ENCODE data around the gene ESPN.
"Not testable (repeated sequence)": the region's sequence is repeated elsewhere in the genome, so short reads cannot be mapped to it uniquely, and the experiment has no call there.

ESPN gene

GRCh38 chr1:6486433-6487011, 61.9 kb downstream of the ESPN start:
- DNase-seq: peak; percentile 95

- DNase-seq: no peak
These were observed 63.4 kb downstream of the ESPN start for GRCh38 chr1:6487804-6488484.

GRCh38 chr1:6488602-6489382, 64.2 kb downstream of the ESPN start:
- no peak for DNase-seq

GRCh38 chr1:6489383-6489765, 64.8 kb downstream of the ESPN start:
- DNase-seq: no peak

GRCh38 chr1:6489799-6490180, 65.2 kb downstream of the ESPN start:
- DNase-seq: peak; percentile 89

- peak; percentile 84 for DNase-seq
These were observed 65.9 kb downstream of the ESPN start for GRCh38 chr1:6490181-6491080.

GRCh38 chr1:6491081-6491449, 66.5 kb downstream of the ESPN start:
- DNase-seq: no peak

GRCh38 chr1:6491480-6491962, 66.9 kb downstream of the ESPN start, which contains the start of gene PLEKHG5:
PLEKHG5 (minus strand) TSS chr1:6491667; CDS start chr1:6477571, 14,096 bp downstream.
- no peak for DNase-seq

GRCh38 chr1:6491966-6492365, 67.4 kb downstream of the ESPN start:
- no peak for DNase-seq

GRCh38 chr1:6493834-6494223, 69.3 kb downstream of the ESPN start:
- DNase-seq: not testable (repeated sequence)

- no peak for DNase-seq
These were observed 70.1 kb downstream of the ESPN start for GRCh38 chr1:6494627-6495026.

- no peak for DNase-seq
These were observed 70.5 kb downstream of the ESPN start for GRCh38 chr1:6495041-6495441.

- no peak for DNase-seq
These were observed 71.2 kb downstream of the ESPN start for GRCh38 chr1:6495540-6496364.

- no peak for DNase-seq
These were observed 71.8 kb downstream of the ESPN start for GRCh38 chr1:6496365-6496721.

GRCh38 chr1:6496890-6497214, 72.3 kb downstream of the ESPN start:
- no peak for DNase-seq

GRCh38 chr1:6497215-6497866, 72.8 kb downstream of the ESPN start:
- peak; percentile 85 for DNase-seq

- DNase-seq: no peak
These were observed 73.4 kb downstream of the ESPN start for GRCh38 chr1:6497867-6498575.

GRCh38 chr1:6498576-6499111, 74.1 kb downstream of the ESPN start:
- no peak for DNase-seq

GRCh38 chr1:6499296-6499695, 74.7 kb downstream of the ESPN start:
- DNase-seq: no peak

- DNase-seq: no peak
These were observed 76.1 kb downstream of the ESPN start for GRCh38 chr1:6500544-6501278.
